ENCODE results near the gene CCDC146. TPM values are rescaled to one million over a fixed set of nuclear protein-coding genes. Genes with fewer than 3 reads are reported as not detected.

CCDC146 gene
- total and polyA plus RNA-seq, 2 donors, result 8.7 to 15.6 TPM

DNA sequence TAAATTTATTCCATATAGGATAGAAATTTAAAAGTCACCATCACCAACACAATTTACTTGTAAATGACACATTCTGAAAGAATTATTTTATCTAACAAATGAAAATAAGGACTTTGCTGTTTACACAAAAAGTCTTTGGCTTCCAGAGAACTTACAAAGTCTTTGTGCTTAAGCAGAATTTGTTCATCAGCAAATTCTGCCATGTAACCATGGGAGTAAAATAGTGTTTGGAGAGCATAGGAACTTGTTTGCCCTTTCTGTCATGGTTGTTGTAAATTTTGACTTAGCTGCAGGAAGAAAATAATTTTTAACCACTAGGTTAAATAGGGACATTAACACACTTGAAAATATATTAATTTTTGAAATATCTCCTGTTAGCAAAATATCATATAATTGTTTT lies 62.0 kb downstream of the CCDC146 start:
- no peaks in the 10 kb centered on the region for H3K9me3 ChIP-seq (ENCODE audit: control insufficient read depth in 2 of 2, insufficient read depth in 1 of 2, low read length in 1 of 2)
- DNase-seq (ENCODE audit: low read depth in 6 of 9, low spot score in 9 of 9), result no peak
- H3K4me3 ChIP-seq (ENCODE audit: low read length in 2 of 2), result no peak overlapping the region
- no peaks in the 10 kb centered on the region for H3K36me3 ChIP-seq (ENCODE audit: control insufficient read depth in 2 of 2, insufficient read depth in 2 of 2, low read length in 1 of 2)
- H3K27ac ChIP-seq (ENCODE audit: low read depth in 1 of 2, low read length in 1 of 2), result no peak overlapping the region
- no peaks in the 10 kb centered on the region for H3K27me3 ChIP-seq (ENCODE audit: control insufficient read depth in 2 of 2, insufficient read depth in 1 of 2, low read length in 1 of 2)
- H3K4me1 ChIP-seq (ENCODE audit: control insufficient read depth in 2 of 2, insufficient read depth in 2 of 2, low read length in 2 of 2), result peaks cover 0 to 6% of the 10 kb centered on the region in 2 donors

DNA sequence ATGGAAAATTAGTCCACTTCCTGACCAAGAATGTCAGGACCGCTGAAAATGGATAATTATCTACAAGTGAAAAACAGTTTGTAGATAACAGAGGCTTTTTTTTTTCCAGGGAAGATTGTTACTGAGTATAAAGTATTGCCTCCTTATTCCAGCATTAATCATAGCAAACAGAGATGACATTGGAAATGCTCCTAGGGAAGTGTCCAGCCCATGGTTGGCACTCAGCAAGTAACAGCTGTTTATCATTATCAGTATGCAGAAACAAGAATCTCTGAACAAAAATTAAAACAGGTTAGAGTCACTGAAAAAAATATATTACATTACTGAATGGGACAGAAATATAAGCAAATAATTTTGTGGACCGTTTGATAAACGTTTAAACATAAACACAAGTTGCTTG lies 62.6 kb downstream of the CCDC146 start:
- DNase-seq (ENCODE audit: low read depth in 6 of 9, low spot score in 9 of 9), result no peak
- WGBS, result 91% methylated on average over 3 of the region's 3 CpGs
- Histone ChIP-seq H3K4me3 (ENCODE audit: low read length in 2 of 2) (no peak overlapping the region), H3K36me3 (ENCODE audit: control insufficient read depth in 2 of 2, insufficient read depth in 2 of 2, low read length in 1 of 2) (no peaks in the 10 kb centered on the region), H3K4me1 (ENCODE audit: control insufficient read depth in 2 of 2, insufficient read depth in 2 of 2, low read length in 2 of 2) (peaks cover 0 to 10% of the 10 kb centered on the region in 2 donors), H3K9me3 (ENCODE audit: control insufficient read depth in 2 of 2, insufficient read depth in 1 of 2, low read length in 1 of 2) (no peaks in the 10 kb centered on the region), H3K27me3 (ENCODE audit: control insufficient read depth in 2 of 2, insufficient read depth in 1 of 2, low read length in 1 of 2) (no peaks in the 10 kb centered on the region), H3K27ac (ENCODE audit: low read depth in 1 of 2, low read length in 1 of 2) (no peak overlapping the region)

DNA sequence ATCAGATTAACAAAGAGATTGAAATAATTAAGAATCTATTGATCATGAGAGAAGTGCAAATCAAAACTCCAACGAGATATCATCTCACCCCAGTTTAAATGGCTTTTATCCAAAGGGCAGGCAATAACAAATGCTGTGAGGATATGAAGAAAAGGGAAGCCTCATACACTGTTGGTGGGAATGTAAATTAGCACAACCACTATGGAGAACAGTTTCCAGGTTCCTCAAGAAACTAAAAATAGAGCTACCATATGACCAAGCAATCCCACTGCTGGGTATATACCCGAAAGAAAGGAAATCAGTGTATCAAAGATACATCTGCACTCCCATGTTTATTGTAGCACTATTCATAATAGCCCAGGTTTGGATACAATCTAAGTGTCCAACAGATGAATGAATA lies 63.5 kb downstream of the CCDC146 start:
- no peaks in the 10 kb centered on the region for H3K9me3 ChIP-seq (ENCODE audit: control insufficient read depth in 2 of 2, insufficient read depth in 1 of 2, low read length in 1 of 2)
- WGBS, result 97% methylated on average over 2 of the region's 2 CpGs
- peaks cover 0 to 10% of the 10 kb centered on the region in 2 donors for H3K4me1 ChIP-seq (ENCODE audit: control insufficient read depth in 2 of 2, insufficient read depth in 2 of 2, low read length in 2 of 2)
- no peak for DNase-seq (ENCODE audit: low read depth in 6 of 9, low spot score in 9 of 9)
- no peaks in the 10 kb centered on the region for H3K27me3 ChIP-seq (ENCODE audit: control insufficient read depth in 2 of 2, insufficient read depth in 1 of 2, low read length in 1 of 2)
- H3K36me3 ChIP-seq (ENCODE audit: control insufficient read depth in 2 of 2, insufficient read depth in 2 of 2, low read length in 1 of 2), result no peaks in the 10 kb centered on the region
- H3K27ac ChIP-seq (ENCODE audit: low read depth in 1 of 2, low read length in 1 of 2), result no peak overlapping the region
- H3K4me3 ChIP-seq (ENCODE audit: low read length in 2 of 2), result no peak overlapping the region

DNA sequence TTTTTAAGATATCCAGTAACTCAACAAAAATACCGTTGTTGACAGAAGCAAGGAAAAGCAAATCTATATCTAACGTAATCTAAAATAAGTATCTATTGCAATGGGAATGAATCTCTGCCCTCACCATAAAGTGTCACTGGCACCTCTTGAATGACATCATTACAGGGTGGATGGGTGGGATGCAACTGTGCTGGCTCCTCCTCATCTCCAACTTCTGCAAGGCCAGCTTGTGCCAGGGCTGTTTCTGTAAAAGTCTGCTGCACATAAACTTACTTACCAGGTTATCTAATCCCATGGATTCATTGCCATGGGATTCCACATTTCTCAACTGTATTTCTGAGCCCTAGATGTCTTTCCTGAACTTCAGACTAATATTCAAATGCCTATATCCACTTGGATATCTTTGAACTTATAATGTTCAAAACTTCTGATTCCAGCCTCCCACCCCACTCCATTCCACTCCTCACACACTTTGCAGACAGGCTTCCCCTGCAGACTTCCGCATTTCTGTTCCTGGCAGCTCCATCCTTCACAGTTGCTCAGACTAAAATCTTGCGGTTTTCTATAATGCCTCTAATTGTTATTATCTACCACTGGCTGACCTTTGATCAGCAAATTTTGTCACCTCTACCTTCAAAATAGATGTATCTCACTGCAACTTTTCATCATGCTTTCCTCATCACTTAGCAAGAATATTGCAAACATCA lies 66.5 kb downstream of the CCDC146 start:
- WGBS, result 68% methylated on average over 4 of the region's 4 CpGs
- H3K4me1 ChIP-seq (ENCODE audit: control insufficient read depth in 2 of 2, insufficient read depth in 2 of 2, low read length in 2 of 2), result peaks cover 0 to 13% of the 10 kb centered on the region in 2 donors
- no peak for DNase-seq (ENCODE audit: low read depth in 6 of 9, low spot score in 9 of 9)
- no peaks in the 10 kb centered on the region for H3K27me3 ChIP-seq (ENCODE audit: control insufficient read depth in 2 of 2, insufficient read depth in 1 of 2, low read length in 1 of 2)
- no peak overlapping the region for H3K4me3 ChIP-seq (ENCODE audit: low read length in 2 of 2)
- H3K36me3 ChIP-seq (ENCODE audit: control insufficient read depth in 2 of 2, insufficient read depth in 2 of 2, low read length in 1 of 2), result no peaks in the 10 kb centered on the region
- H3K9me3 ChIP-seq (ENCODE audit: control insufficient read depth in 2 of 2, insufficient read depth in 1 of 2, low read length in 1 of 2), result no peaks in the 10 kb centered on the region
- H3K27ac ChIP-seq (ENCODE audit: low read depth in 1 of 2, low read length in 1 of 2), result no peak overlapping the region

DNA sequence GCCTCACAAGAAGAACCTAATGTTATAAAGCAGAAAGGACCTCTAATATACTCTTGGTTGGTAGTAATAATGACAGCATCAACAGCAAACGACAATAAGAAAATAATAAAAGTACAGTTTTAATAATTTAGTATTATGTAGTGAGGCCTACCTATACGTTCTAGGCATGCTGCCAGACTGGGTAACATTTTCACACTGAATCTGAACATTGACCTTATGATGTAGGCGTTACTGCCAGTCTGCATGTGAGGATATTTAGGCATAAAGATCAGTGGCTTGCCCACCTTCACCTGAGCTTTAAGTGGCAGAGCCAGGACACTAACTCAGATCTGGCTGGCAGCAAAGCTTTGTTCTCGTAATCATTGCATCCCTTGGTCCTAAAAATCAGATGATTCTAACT lies 74.7 kb downstream of the CCDC146 start:
- peaks cover 3 to 12% of the 10 kb centered on the region in 2 donors for H3K4me1 ChIP-seq (ENCODE audit: control insufficient read depth in 2 of 2, insufficient read depth in 2 of 2, low read length in 2 of 2)
- DNase-seq (ENCODE audit: low read depth in 6 of 9, low spot score in 9 of 9), result no peak
- WGBS, result 93% methylated on average over 4 of the region's 4 CpGs
- no peaks in the 10 kb centered on the region for H3K27me3 ChIP-seq (ENCODE audit: control insufficient read depth in 2 of 2, insufficient read depth in 1 of 2, low read length in 1 of 2)
- no peak overlapping the region for H3K4me3 ChIP-seq (ENCODE audit: low read length in 2 of 2)
- no peaks in the 10 kb centered on the region for H3K9me3 ChIP-seq (ENCODE audit: control insufficient read depth in 2 of 2, insufficient read depth in 1 of 2, low read length in 1 of 2)
- H3K27ac ChIP-seq (ENCODE audit: low read depth in 1 of 2, low read length in 1 of 2), result no peak overlapping the region
- no peaks in the 10 kb centered on the region for H3K36me3 ChIP-seq (ENCODE audit: control insufficient read depth in 2 of 2, insufficient read depth in 2 of 2, low read length in 1 of 2)

DNA sequence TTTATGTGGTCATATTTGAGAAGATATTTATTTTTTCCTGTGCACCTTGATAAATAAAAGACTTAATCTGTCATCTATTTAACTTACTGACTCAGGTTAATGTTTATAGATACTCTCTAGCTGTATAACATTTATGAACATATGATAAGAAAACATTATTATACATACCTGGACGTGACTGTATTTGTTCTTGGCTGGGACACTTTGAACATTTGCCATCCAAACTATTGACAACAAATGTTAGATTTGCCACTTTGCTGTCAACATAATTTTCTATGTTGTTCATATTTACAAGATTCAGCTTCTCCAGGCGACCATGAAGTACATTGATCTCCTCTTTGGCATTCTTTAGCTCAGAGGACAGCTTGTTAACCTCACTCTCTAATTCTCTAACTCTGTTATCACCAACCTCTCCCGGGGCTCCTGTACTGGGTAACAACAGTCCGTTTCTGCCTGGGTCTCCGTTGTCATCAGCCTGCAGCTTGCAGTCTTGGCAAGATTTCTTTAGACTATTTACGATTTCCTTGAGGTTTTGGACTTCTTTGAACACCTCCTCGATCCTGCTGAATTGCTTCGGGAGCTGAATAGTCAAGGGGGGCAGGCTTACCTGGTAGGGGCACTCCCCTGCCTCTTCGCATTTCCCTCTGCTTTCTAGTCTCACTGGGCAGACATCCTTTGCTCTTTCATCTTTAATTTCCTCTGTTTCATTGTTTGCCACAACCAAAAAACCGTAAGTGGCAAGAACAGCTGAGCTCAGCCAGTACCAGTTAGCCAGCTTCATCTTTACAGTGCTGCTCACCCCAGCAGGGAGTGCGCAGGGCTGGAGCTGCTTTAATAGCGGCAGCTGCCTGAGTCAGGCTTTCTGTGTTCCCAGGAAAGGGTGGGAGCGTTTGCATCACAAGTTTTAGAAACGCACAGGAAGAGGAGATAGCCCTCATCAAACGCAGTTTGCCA lies 76.9 kb downstream of the CCDC146 start, which contains the start of gene FGL2:
Gene FGL2, minus strand, starts transcription at position 807 of the 954 bp plus-strand sequence. Its CDS starts 26 bp downstream, at position 781.
- Histone ChIP-seq H3K9me3 (ENCODE audit: control insufficient read depth in 2 of 2, insufficient read depth in 1 of 2, low read length in 1 of 2) (no peaks in the 10 kb centered on the region), H3K27ac (ENCODE audit: low read depth in 1 of 2, low read length in 1 of 2) (peak within 1 kb of the TSS; percentile 3 to 11), H3K36me3 (ENCODE audit: control insufficient read depth in 2 of 2, insufficient read depth in 2 of 2, low read length in 1 of 2) (no peaks in the 10 kb centered on the region), H3K4me3 (ENCODE audit: low read length in 2 of 2) (peak within 1 kb of the TSS; percentile 8 to 19), H3K4me1 (ENCODE audit: control insufficient read depth in 2 of 2, insufficient read depth in 2 of 2, low read length in 2 of 2) (peaks cover 3 to 9% of the 10 kb centered on the region in 2 donors), H3K27me3 (ENCODE audit: control insufficient read depth in 2 of 2, insufficient read depth in 1 of 2, low read length in 1 of 2) (no peaks in the 10 kb centered on the region)
- 9% methylated on average over 15 of the region's 15 CpGs for WGBS
- DNase-seq (ENCODE audit: low read depth in 6 of 9, low spot score in 9 of 9), result peak in 4 of 9 donors; percentile 9 to 59 (median 32)

DNA sequence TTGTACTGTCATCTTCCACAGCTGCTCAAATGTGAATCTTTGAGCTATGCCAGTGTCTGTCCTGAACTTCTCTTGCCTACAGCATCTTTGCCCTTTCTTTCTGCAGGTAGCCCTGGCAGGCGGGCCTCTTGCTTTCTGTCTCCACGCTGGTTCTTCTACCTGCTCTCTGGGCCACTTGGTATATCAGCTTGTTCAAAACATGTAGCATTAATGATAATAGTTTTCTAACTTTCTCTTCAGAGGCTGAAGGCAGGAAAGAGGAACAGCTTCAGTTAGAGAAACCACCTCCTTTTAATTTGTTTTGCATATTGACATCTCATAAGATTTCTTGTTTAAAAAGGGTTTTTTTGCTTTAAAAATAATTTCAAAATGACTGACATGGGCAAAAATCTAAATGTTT lies 78.1 kb downstream of the CCDC146 start:
- Histone ChIP-seq H3K9me3 (ENCODE audit: control insufficient read depth in 2 of 2, insufficient read depth in 1 of 2, low read length in 1 of 2) (no peaks in the 10 kb centered on the region), H3K27me3 (ENCODE audit: control insufficient read depth in 2 of 2, insufficient read depth in 1 of 2, low read length in 1 of 2) (no peaks in the 10 kb centered on the region), H3K27ac (ENCODE audit: low read depth in 1 of 2, low read length in 1 of 2) (peak overlapping the region in 1 of 2 donors; percentile 3), H3K4me1 (ENCODE audit: control insufficient read depth in 2 of 2, insufficient read depth in 2 of 2, low read length in 2 of 2) (peaks cover 3 to 9% of the 10 kb centered on the region in 2 donors), H3K4me3 (ENCODE audit: low read length in 2 of 2) (no peak overlapping the region), H3K36me3 (ENCODE audit: control insufficient read depth in 2 of 2, insufficient read depth in 2 of 2, low read length in 1 of 2) (no peaks in the 10 kb centered on the region)
- DNase-seq (ENCODE audit: low read depth in 6 of 9, low spot score in 9 of 9), result peak in 1 of 9 donors; percentile 28
- 90% methylated on average over 2 of the region's 2 CpGs for WGBS

DNA sequence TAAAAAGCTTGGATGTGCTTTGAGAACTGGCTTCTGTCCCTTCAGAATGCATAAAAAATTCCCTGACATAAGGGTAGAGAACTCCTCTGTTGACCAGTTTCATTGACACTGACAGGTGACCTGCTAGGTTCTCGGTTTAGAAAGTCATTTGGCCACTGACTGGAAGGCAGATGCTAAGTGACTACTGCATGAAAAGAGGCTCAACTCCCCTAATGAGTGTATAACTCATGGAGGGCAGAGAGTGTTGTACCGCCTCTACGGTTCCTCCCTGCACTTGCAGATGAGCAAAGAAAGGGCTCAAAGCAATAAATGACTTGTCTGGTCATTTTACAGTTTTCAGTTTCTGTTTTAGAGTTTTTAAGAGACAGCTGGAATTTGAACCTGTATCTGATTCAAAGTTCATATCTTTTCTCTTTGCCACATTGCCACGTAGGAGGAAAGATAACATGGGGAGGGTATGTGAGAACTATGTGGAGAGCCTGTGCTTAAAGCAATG lies 80.1 kb downstream of the CCDC146 start:
- no peak overlapping the region for H3K27ac ChIP-seq (ENCODE audit: low read depth in 1 of 2, low read length in 1 of 2)
- no peak overlapping the region for H3K4me3 ChIP-seq (ENCODE audit: low read length in 2 of 2)
- H3K4me1 ChIP-seq (ENCODE audit: control insufficient read depth in 2 of 2, insufficient read depth in 2 of 2, low read length in 2 of 2), result peaks cover 3 to 9% of the 10 kb centered on the region in 2 donors
- DNase-seq (ENCODE audit: low read depth in 6 of 9, low spot score in 9 of 9), result no peak
- WGBS, result 92% methylated on average over 4 of the region's 4 CpGs
- H3K9me3 ChIP-seq (ENCODE audit: control insufficient read depth in 2 of 2, insufficient read depth in 1 of 2, low read length in 1 of 2), result no peaks in the 10 kb centered on the region
- H3K27me3 ChIP-seq (ENCODE audit: control insufficient read depth in 2 of 2, insufficient read depth in 1 of 2, low read length in 1 of 2), result no peaks in the 10 kb centered on the region
- no peaks in the 10 kb centered on the region for H3K36me3 ChIP-seq (ENCODE audit: control insufficient read depth in 2 of 2, insufficient read depth in 2 of 2, low read length in 1 of 2)

DNA sequence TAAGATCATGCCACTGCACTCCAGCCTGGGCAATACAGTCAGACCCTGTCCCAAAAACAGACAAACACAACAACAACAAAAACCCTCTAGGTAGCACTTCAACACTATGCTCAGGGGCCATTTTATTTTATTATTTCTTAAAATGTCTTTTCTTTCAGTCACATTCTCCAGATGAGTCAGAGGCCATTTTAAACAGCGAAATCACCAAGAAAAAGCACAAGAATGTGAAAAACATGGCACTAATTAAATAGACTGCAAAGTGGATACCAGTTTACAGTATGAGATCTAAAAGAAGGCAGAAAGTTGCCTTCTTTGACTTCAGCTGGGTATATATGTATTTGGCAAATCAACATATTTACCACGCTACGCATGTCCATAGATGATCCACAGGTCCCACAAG lies 83.3 kb downstream of the CCDC146 start:
- 99% methylated on average over 3 of the region's 3 CpGs for WGBS

More for the DNA sequence above, 83.3 kb downstream of the CCDC146 start:
- Histone ChIP-seq H3K27me3 (ENCODE audit: control insufficient read depth in 2 of 2, insufficient read depth in 1 of 2, low read length in 1 of 2) (no peaks in the 10 kb centered on the region), H3K9me3 (ENCODE audit: control insufficient read depth in 2 of 2, insufficient read depth in 1 of 2, low read length in 1 of 2) (peaks cover 4 to 15% of the 10 kb centered on the region in 2 donors), H3K36me3 (ENCODE audit: control insufficient read depth in 2 of 2, insufficient read depth in 2 of 2, low read length in 1 of 2) (peaks cover 0 to 2% of the 10 kb centered on the region in 2 donors), H3K4me1 (ENCODE audit: control insufficient read depth in 2 of 2, insufficient read depth in 2 of 2, low read length in 2 of 2) (no peaks in the 10 kb centered on the region), H3K4me3 (ENCODE audit: low read length in 2 of 2) (no peak overlapping the region), H3K27ac (ENCODE audit: low read depth in 1 of 2, low read length in 1 of 2) (no peak overlapping the region)
- DNase-seq (ENCODE audit: low read depth in 6 of 9, low spot score in 9 of 9), result no peak
